ENCODE data around the gene COL5A3.

DNA sequence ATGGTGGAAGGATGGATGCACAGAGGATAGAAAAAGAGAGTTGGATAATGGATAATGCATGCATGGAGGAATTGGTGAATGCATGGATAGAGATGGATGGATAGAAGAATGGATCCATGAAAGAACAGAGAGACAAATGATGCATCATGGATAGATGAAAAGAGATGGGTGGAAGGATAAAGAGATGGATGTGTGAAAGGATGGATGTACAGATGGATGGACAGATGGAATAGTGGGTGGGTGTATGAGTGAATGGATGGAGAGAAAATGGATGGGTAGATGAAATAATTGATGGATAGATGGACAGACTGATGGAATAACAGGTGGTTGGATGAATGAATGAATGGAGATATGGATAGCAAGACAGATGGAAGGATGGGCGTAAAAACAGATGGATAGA lies 99.7 kb downstream of the COL5A3 start:
- TF ChIP-seq, protein P1, sequence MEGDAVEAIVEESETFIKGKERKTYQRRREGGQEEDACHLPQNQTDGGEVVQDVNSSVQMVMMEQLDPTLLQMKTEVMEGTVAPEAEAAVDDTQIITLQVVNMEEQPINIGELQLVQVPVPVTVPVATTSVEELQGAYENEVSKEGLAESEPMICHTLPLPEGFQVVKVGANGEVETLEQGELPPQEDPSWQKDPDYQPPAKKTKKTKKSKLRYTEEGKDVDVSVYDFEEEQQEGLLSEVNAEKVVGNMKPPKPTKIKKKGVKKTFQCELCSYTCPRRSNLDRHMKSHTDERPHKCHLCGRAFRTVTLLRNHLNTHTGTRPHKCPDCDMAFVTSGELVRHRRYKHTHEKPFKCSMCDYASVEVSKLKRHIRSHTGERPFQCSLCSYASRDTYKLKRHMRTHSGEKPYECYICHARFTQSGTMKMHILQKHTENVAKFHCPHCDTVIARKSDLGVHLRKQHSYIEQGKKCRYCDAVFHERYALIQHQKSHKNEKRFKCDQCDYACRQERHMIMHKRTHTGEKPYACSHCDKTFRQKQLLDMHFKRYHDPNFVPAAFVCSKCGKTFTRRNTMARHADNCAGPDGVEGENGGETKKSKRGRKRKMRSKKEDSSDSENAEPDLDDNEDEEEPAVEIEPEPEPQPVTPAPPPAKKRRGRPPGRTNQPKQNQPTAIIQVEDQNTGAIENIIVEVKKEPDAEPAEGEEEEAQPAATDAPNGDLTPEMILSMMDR (conservative IDR thresholded peaks at IDR 0.05), result no peak
- no peak for TF ChIP-seq ZFX (IDR thresholded peaks at IDR 0.05)

Measured in C4-2B (cell line).